Psoas muscle (tissue), 8 donors: ENCODE measurements around the gene KCNAB2. TPM values are rescaled to one million over a fixed set of nuclear protein-coding genes. Genes with fewer than 3 reads are reported as not detected.

Source experiments
- ATAC-seq, 4 donors: fragments of 200-7000 bp; cut with Tn5 transposase; one replicate each; pipeline ENCODE4 v1.9.1; 2020; ENCODE audit warnings: moderate library complexity in 3 of 4, mild to moderate bottlenecking in 2 of 4
- DNase-seq, 2 donors: peaks; one replicate each; pipeline ENCODE4 v3.0.0-alpha.2; 2020
- H3K27ac ChIP-seq: fragments of 200-600 bp; one replicate; pipeline ENCODE4 v1.8.0; 2022
- H3K27me3 ChIP-seq, 3 donors: fragments of 200-600 bp in 1 of 3; one replicate each; pipeline versions ENCODE4 v1.6.1 to v1.8.0; 2013 to 2022; ENCODE audit warnings: low read length in 2 of 3, mild to moderate bottlenecking in 2 of 3, moderate library complexity in 1 of 3; ENCODE audit not compliant: insufficient read depth in 3 of 3
- H3K36me3 ChIP-seq, 2 donors: fragments of 200-600 bp in 1 of 2; one replicate each; pipeline versions ENCODE4 v1.6.1 to v1.8.0; 2013 to 2022; ENCODE audit warnings: low read depth in 1 of 2, mild to moderate bottlenecking in 1 of 2, moderate library complexity in 1 of 2; ENCODE audit not compliant: insufficient read depth in 1 of 2
- H3K4me1 ChIP-seq: fragments of 200-600 bp; one replicate; pipeline ENCODE4 v1.8.0; 2022
- H3K4me3 ChIP-seq: fragments of 200-600 bp; one replicate; pipeline ENCODE4 v1.8.0; 2022; ENCODE audit warnings: mild to moderate bottlenecking
- H3K9me3 ChIP-seq: fragments of 200-600 bp; one replicate; pipeline ENCODE4 v1.8.0; 2022
- CTCF ChIP-seq: fragments of 200-600 bp; IDR thresholded peaks from one replicate; pipeline ENCODE4 v1.8.0; 2022; ENCODE audit warnings: antibody characterized with exemption
- WGBS, 3 donors: extraction: QIAGEN DNeasy Blood & Tissue Kit; methylation state at CpG; one replicate each; pipeline versions ENCODE4 v1.1.6 to v1.1.7; 2013; 5-methylcytosine and 5-hydroxymethylcytosine counted together
- intact Hi-C, 2 donors: fragments of 100-400 bp; cut with DNase I; formaldehyde crosslinking; loops; one replicate each; pipeline versions ENCODE4 v1.11.0 to v1.14.2; 2022
- polyA plus RNA-seq, 3 donors: library from polyadenylated mRNA; stranded (reverse); fragments of 200-250 nt; gene quantifications; one replicate each; pipeline ENCODE4 v1.2.3, GENCODE V29; 2013
- total RNA-seq, 4 donors: library from RNA; stranded (reverse); fragmentation: NEBNext Ultra II Directional in 2 of 4; extraction: Animal tissue kit (Norgen Biotek cat#: 25700) in 2 of 4; gene quantifications; one replicate each; pipeline versions ENCODE4 v1.2.1 to v1.2.4, GENCODE V29; 2021 to 2023
- donor health status: healthy with polysubstance abuse.
- donor health status: DM: no; HTN: no; CAD: no; lungs with moderate emphysema.
- donor health status: Bipolar disorder and iron deficiency.
- donor health status: healthy.
- donor health status: DM: yes; HTN: yes; CAD: no.
- donor health status: DM: no; HTN: no; CAD: no.
- donor health status: DM: no; HTN: no; CAD: no.
- donor health status: DM: yes; HTN: yes; CAD: no.

The KCNAB2 gene
- total and polyA plus RNA-seq, 7 donors, result 0.86 to 8.8 (median 2.1) TPM

- no peak for TF ChIP-seq CTCF
- intact Hi-C loops, result no loop called here
- ATAC-seq (no peak), DNase-seq (no peak)
- Histone ChIP-seq H3K9me3 (no peaks in the 10 kb centered on the region), H3K27me3 (peaks cover 0 to 37% (median 9%) of the 10 kb centered on the region in 3 donors), H3K27ac (no peak overlapping the region), H3K4me3 (no peak overlapping the region), H3K36me3 (no peaks in the 10 kb centered on the region), H3K4me1 (no peaks in the 10 kb centered on the region)
- 47 to 62% (median 55%) methylated on average over 7 of the region's 7 CpGs for WGBS, 3 donors
Measured at GRCh38 chr1:6038603-6039002, 7.1 kb upstream of the KCNAB2 start.

GRCh38 chr1:6039031-6039430 is 6.7 kb upstream of the KCNAB2 start:
- no peak overlapping the region for H3K27ac ChIP-seq
- H3K27me3 ChIP-seq, result peaks cover 0 to 35% (median 9%) of the 10 kb centered on the region in 3 donors
- 86 to 87% (median 87%) methylated on average over 15 of the region's 15 CpGs for WGBS, 3 donors
- DNase-seq, result no peak
- H3K9me3 ChIP-seq, result no peaks in the 10 kb centered on the region
- no peak overlapping the region for H3K4me3 ChIP-seq
- H3K36me3 ChIP-seq, result no peaks in the 10 kb centered on the region
- no peaks in the 10 kb centered on the region for H3K4me1 ChIP-seq
- no peak for TF ChIP-seq CTCF
- ATAC-seq, result no peak
- intact Hi-C loops, result no loop called here

GRCh38 chr1:6040444-6040843 is 5.2 kb upstream of the KCNAB2 start:
- DNase-seq (no peak), ATAC-seq (no peak)
- no peak for TF ChIP-seq CTCF
- Histone ChIP-seq H3K27ac (no peak overlapping the region), H3K9me3 (no peaks in the 10 kb centered on the region), H3K36me3 (no peaks in the 10 kb centered on the region), H3K27me3 (peaks cover 0 to 25% (median 6%) of the 10 kb centered on the region in 3 donors), H3K4me1 (no peaks in the 10 kb centered on the region), H3K4me3 (no peak overlapping the region)
- intact Hi-C loops, result loop anchor here in 1 of 2 donors (10.0 kb wide), 1 partner anchor 134 kb away; no protein-coding TSS in a partner anchor
- WGBS, 3 donors, result 78 to 79% (median 79%) methylated on average over 15 of the region's 15 CpGs

- H3K9me3 ChIP-seq, result no peaks in the 10 kb centered on the region
- TF ChIP-seq CTCF, result no peak
- H3K4me3 ChIP-seq, result no peak overlapping the region
- H3K27ac ChIP-seq, result no peak overlapping the region
- no peaks in the 10 kb centered on the region for H3K4me1 ChIP-seq
- intact Hi-C loops, result loop anchor here in 1 of 2 donors (10.0 kb wide), 1 partner anchor 134 kb away; no protein-coding TSS in a partner anchor
- DNase-seq (no peak), ATAC-seq (no peak)
- 60 to 65% (median 62%) methylated on average over 22 of the region's 22 CpGs for WGBS, 3 donors
- H3K36me3 ChIP-seq, result no peaks in the 10 kb centered on the region
- peaks cover 0 to 29% (median 6%) of the 10 kb centered on the region in 3 donors for H3K27me3 ChIP-seq
Measured at GRCh38 chr1:6040861-6041415, 4.8 kb upstream of the KCNAB2 start.
